Loucy (cell line): Measurements from ENCODE around the gene KCNJ15.

ENCODE experiments used
- H2AFZ ChIP-seq: fragments of 200-600 bp; sonication (generic); 2 replicates; pipeline ENCODE4 v1.6.0; 2016; ENCODE audit warnings: antibody characterized with exemption, mild to moderate bottlenecking, low read length, moderate library complexity
- H3F3A ChIP-seq: fragments of 200-600 bp; 2 replicates; pipeline ENCODE4 v1.6.0; 2016; ENCODE audit warnings: antibody characterized with exemption, low read depth, mild to moderate bottlenecking
- H3K27me3 ChIP-seq: fragments of 200-600 bp; sonication (generic); 2 replicates; pipeline ENCODE4 v1.6.1; 2014; ENCODE audit warnings: low read length, mild to moderate bottlenecking; ENCODE audit not compliant: insufficient read depth, poor library complexity, severe bottlenecking
- H3K36me3 ChIP-seq: fragments of 200-600 bp; sonication (generic); 2 replicates; pipeline ENCODE4 v1.6.1; 2016; ENCODE audit warnings: low read length; ENCODE audit not compliant: insufficient read depth
- H3K4me1 ChIP-seq: fragments of 200-600 bp; sonication (generic); 2 replicates; pipeline ENCODE4 v1.5.1; 2014; ENCODE audit warnings: low read length, mild to moderate bottlenecking; ENCODE audit not compliant: insufficient read depth, poor library complexity, severe bottlenecking
- H3K4me2 ChIP-seq: fragments of 200-600 bp; sonication (generic); 2 replicates; pipeline ENCODE4 v1.6.0; 2014; ENCODE audit warnings: antibody characterized with exemption, low read length, low read depth, mild to moderate bottlenecking; ENCODE audit not compliant: poor library complexity, severe bottlenecking
- H3K4me3 ChIP-seq: fragments of 200-600 bp; sonication (generic); 2 replicates; pipeline ENCODE4 v1.5.1; 2014; ENCODE audit warnings: low read length, mild to moderate bottlenecking, mixed read lengths; ENCODE audit not compliant: poor library complexity, severe bottlenecking
- H3K79me2 ChIP-seq: fragments of 200-600 bp; sonication (generic); 2 replicates; pipeline ENCODE4 v1.6.1; 2014; ENCODE audit warnings: low read length; ENCODE audit not compliant: insufficient read depth
- H3K9ac ChIP-seq: fragments of 200-600 bp; sonication (generic); 2 replicates; pipeline ENCODE4 v1.6.0; 2014; ENCODE audit warnings: mild to moderate bottlenecking, low read depth, low read length, moderate library complexity; ENCODE audit not compliant: poor library complexity, severe bottlenecking
- H3K9me2 ChIP-seq: fragments of 200-600 bp; sonication (generic); replicated peaks from 2 replicates; pipeline ENCODE4 v1.6.1; 2016; ENCODE audit warnings: low read depth, low read length, mixed read lengths
- H3K9me3 ChIP-seq: fragments of 200-600 bp; sonication (generic); 2 replicates; pipeline ENCODE4 v1.6.1; 2014; ENCODE audit warnings: mild to moderate bottlenecking, antibody characterized with exemption, low read length, low read depth; ENCODE audit not compliant: insufficient read depth
- H4K20me1 ChIP-seq: fragments of 200-600 bp; sonication (generic); 2 replicates; pipeline ENCODE4 v1.6.0; 2014; ENCODE audit warnings: antibody characterized with exemption, low read length, mild to moderate bottlenecking; ENCODE audit not compliant: insufficient read depth, poor library complexity, severe bottlenecking
- EZH2phosphoT487 ChIP-seq: fragments of 200-600 bp; IDR thresholded peaks from 2 replicates; pipeline ENCODE4 v1.6.1; 2018; ENCODE audit warnings: antibody characterized with exemption, mild to moderate bottlenecking, moderate library complexity, borderline replicate concordance
- TF ChIP-seq, protein P1 (sequence below): fragments of 200-600 bp; sonication (generic); conservative IDR thresholded peaks from 2 replicates; pipeline ENCODE4 v1.5.1; 2014; ENCODE audit warnings: mild to moderate bottlenecking, antibody characterized with exemption, low read length

KCNJ15 gene

GRCh38 chr21:38341546-38342012, 84.8 kb downstream of the KCNJ15 start:
- Histone ChIP-seq H2AFZ (no peak overlapping the region), H3K9me2 (no peaks in the 10 kb centered on the region), H3K27me3 (no peaks in the 10 kb centered on the region), H3K4me2 (no peak overlapping the region), H3K4me1 (no peaks in the 10 kb centered on the region), H4K20me1 (no peaks in the 10 kb centered on the region), H3K9ac (no peak overlapping the region), H3K36me3 (no peaks in the 10 kb centered on the region), H3K9me3 (no peaks in the 10 kb centered on the region), H3F3A (no peaks in the 10 kb centered on the region), H3K79me2 (no peaks in the 10 kb centered on the region), H3K4me3 (no peak overlapping the region)
- TF ChIP-seq, protein P1, sequence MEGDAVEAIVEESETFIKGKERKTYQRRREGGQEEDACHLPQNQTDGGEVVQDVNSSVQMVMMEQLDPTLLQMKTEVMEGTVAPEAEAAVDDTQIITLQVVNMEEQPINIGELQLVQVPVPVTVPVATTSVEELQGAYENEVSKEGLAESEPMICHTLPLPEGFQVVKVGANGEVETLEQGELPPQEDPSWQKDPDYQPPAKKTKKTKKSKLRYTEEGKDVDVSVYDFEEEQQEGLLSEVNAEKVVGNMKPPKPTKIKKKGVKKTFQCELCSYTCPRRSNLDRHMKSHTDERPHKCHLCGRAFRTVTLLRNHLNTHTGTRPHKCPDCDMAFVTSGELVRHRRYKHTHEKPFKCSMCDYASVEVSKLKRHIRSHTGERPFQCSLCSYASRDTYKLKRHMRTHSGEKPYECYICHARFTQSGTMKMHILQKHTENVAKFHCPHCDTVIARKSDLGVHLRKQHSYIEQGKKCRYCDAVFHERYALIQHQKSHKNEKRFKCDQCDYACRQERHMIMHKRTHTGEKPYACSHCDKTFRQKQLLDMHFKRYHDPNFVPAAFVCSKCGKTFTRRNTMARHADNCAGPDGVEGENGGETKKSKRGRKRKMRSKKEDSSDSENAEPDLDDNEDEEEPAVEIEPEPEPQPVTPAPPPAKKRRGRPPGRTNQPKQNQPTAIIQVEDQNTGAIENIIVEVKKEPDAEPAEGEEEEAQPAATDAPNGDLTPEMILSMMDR = no peak
- no peak for TF ChIP-seq EZH2phosphoT487

DNA sequence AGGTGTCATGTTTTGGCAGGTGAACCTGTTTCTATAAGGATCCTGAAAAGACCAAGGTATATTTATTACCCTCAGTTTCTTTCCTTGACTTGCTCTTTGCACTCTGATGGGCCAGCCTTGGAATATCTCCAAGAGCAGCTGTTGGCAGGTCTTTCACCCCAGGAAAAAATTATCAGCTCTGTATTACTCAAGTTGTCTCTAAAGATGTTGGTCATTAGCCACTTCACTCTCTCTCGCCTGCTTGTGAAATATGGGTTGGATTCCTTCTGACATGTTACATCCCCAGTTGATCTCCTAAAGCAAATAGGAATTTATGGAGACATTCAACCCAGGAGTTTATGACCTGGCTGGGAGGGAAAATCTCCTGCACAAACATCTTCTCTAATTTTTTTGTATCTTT, 85.9 kb downstream of the KCNJ15 start:
- H3K27me3 ChIP-seq = no peaks in the 10 kb centered on the region
- H3K79me2 ChIP-seq = no peaks in the 10 kb centered on the region
- no peak overlapping the region for H3K4me3 ChIP-seq
- H4K20me1 ChIP-seq = no peaks in the 10 kb centered on the region
- H2AFZ ChIP-seq = no peak overlapping the region
- no peak for TF ChIP-seq EZH2phosphoT487
- TF ChIP-seq, protein P1 = no peak
- no peaks in the 10 kb centered on the region for H3F3A ChIP-seq
- H3K4me1 ChIP-seq = no peaks in the 10 kb centered on the region
- no peak overlapping the region for H3K4me2 ChIP-seq
- H3K9ac ChIP-seq = no peak overlapping the region
- no peaks in the 10 kb centered on the region for H3K9me2 ChIP-seq
- no peaks in the 10 kb centered on the region for H3K9me3 ChIP-seq
- H3K36me3 ChIP-seq = no peaks in the 10 kb centered on the region

GRCh38 chr21:38343691-38344090, 86.9 kb downstream of the KCNJ15 start:
- Histone ChIP-seq H3K4me1 (no peaks in the 10 kb centered on the region), H3K9ac (no peak overlapping the region), H2AFZ (no peak overlapping the region), H3F3A (no peaks in the 10 kb centered on the region), H3K27me3 (no peaks in the 10 kb centered on the region), H3K79me2 (no peaks in the 10 kb centered on the region), H3K36me3 (no peaks in the 10 kb centered on the region), H4K20me1 (no peaks in the 10 kb centered on the region), H3K4me2 (no peak overlapping the region), H3K9me2 (no peaks in the 10 kb centered on the region), H3K9me3 (no peaks in the 10 kb centered on the region), H3K4me3 (no peak overlapping the region)
- TF ChIP-seq, protein P1 = no peak
- no peak for TF ChIP-seq EZH2phosphoT487
